B cell (primary cell): ENCODE results near the gene UCK1. TPM values are rescaled to one million over a fixed set of nuclear protein-coding genes. Genes with fewer than 3 reads are reported as not detected.

ENCODE experiments used
- ATAC-seq: fragments of 200-7000 bp; cut with Tn5 transposase; one replicate; pipeline ENCODE4 v1.10.0; 2021; ENCODE audit warnings: low read depth, mild to moderate bottlenecking, moderate number of reproducible peaks, moderate library complexity
- CTCF ChIA-PET: fragments of 350-600 bp; sonication (Branson Sonifier 250); formaldehyde crosslinking; loops from one replicate; lab custom pipeline; 2021; ENCODE audit warnings: antibody characterized with exemption, inconsistent platforms; lab: Charles Lee
- POLR2A ChIA-PET: fragments of 350-600 bp; sonication (Branson Sonifier 250); formaldehyde crosslinking; loops from one replicate; lab custom pipeline; 2021; ENCODE audit warnings: antibody characterized with exemption; lab: Charles Lee
- DNase-seq: peaks from one replicate; pipeline ENCODE4 v3.0.0; 2013
- H2AFZ ChIP-seq: 2 replicates; pipeline ENCODE4 v1.6.1; 2012; ENCODE audit warnings: mild to moderate bottlenecking, low read depth, low read length; ENCODE audit not compliant: insufficient read depth, poor library complexity, severe bottlenecking
- H3K27ac ChIP-seq, 2 donors: 1 replicate in 1 of 2; 2 replicates in 1 of 2; pipeline ENCODE4 v1.5.1; 2012 to 2013; ENCODE audit warnings: low read length in 2 of 2, mild to moderate bottlenecking in 2 of 2, moderate library complexity in 1 of 2
- H3K27me3 ChIP-seq, 4 experiments: fragments of 200-600 bp in 1 of 4; sonication (generic) in 1 of 4; replicated peaks in 1 of 4; 1 replicate in 2 of 4; 2 replicates in 2 of 4; pipeline versions ENCODE4 v1.6.1 to v1.7.0; 2013 to 2016; ENCODE audit warnings: low read length in 3 of 4, mild to moderate bottlenecking in 2 of 4, mixed read lengths in 1 of 4, moderate library complexity in 1 of 4; ENCODE audit not compliant: insufficient read depth in 4 of 4, control insufficient read depth in 3 of 4; ENCODE audit errors: control extremely low read depth in 1 of 4
- H3K36me3 ChIP-seq, 2 experiments: replicated peaks in 1 of 2; 1 replicate in 1 of 2; 2 replicates in 1 of 2; pipeline versions ENCODE4 v1.6.1 to v1.7.1; 2013; ENCODE audit warnings: low read length in 1 of 2; ENCODE audit not compliant: insufficient read depth in 2 of 2, control insufficient read depth in 1 of 2; ENCODE audit errors: control extremely low read depth in 1 of 2, extremely low read depth in 1 of 2
- H3K4me1 ChIP-seq, 2 donors: fragments of 200-600 bp in 1 of 2; sonication (generic) in 1 of 2; 1 replicate in 1 of 2; 2 replicates in 1 of 2; pipeline versions ENCODE4 v1.5.1 to v1.6.1; 2013 to 2017; ENCODE audit warnings: low read length in 2 of 2; ENCODE audit not compliant: control insufficient read depth in 2 of 2, insufficient read depth in 2 of 2
- H3K4me2 ChIP-seq: replicated peaks from 2 replicates; pipeline ENCODE3; 2012; ENCODE audit warnings: mild to moderate bottlenecking, low read depth, low read length; ENCODE audit not compliant: poor library complexity, severe bottlenecking
- H3K4me3 ChIP-seq, 5 experiments: fragments of 200-600 bp in 1 of 5; sonication (generic) in 1 of 5; 1 replicate in 3 of 5; 2 replicates in 2 of 5; pipeline versions ENCODE4 v1.5.1 to v1.7.0; 2011 to 2016; ENCODE audit warnings: low read length in 4 of 5, mild to moderate bottlenecking in 4 of 5, low read depth in 2 of 5, control low read depth in 1 of 5, moderate library complexity in 1 of 5; ENCODE audit not compliant: insufficient read depth in 1 of 5; ENCODE audit errors: control extremely low read depth in 1 of 5, extremely low read depth in 1 of 5
- H3K79me2 ChIP-seq: fragments of 200-600 bp; sonication (generic); one replicate; pipeline ENCODE4 v1.6.0; 2016; ENCODE audit warnings: low read length; ENCODE audit not compliant: control insufficient read depth, insufficient read depth
- H3K9ac ChIP-seq: fragments of 200-600 bp; sonication (generic); 2 replicates; pipeline ENCODE4 v1.6.1; 2017; ENCODE audit warnings: mild to moderate bottlenecking, low read length, moderate library complexity
- H3K9me3 ChIP-seq, 3 donors: one replicate each; pipeline versions ENCODE4 v1.6.1 to v1.7.1; 2013; ENCODE audit warnings: low read length in 2 of 3; ENCODE audit not compliant: control insufficient read depth in 2 of 3, insufficient read depth in 1 of 3; ENCODE audit errors: control extremely low read depth in 1 of 3
- H4K20me1 ChIP-seq: 2 replicates; pipeline ENCODE4 v1.6.0; 2012; ENCODE audit warnings: mild to moderate bottlenecking, low read length; ENCODE audit not compliant: insufficient read depth, control insufficient read depth, poor library complexity, severe bottlenecking
- H3K27ac Mint-ChIP-seq: one replicate; pipeline ENCODE4 v1.8.0; 2021; ENCODE audit warnings: mixed read lengths
- H3K27me3 Mint-ChIP-seq: one replicate; pipeline ENCODE4 v1.8.0; 2021; ENCODE audit warnings: mixed read lengths
- H3K4me1 Mint-ChIP-seq: one replicate; pipeline ENCODE4 v1.8.0; 2021; ENCODE audit warnings: mixed read lengths
- H3K4me3 Mint-ChIP-seq: one replicate; pipeline ENCODE4 v1.8.0; 2021; ENCODE audit warnings: mixed read lengths
- H3K9me3 Mint-ChIP-seq: one replicate; pipeline ENCODE4 v1.8.0; 2022; ENCODE audit warnings: mixed read lengths; ENCODE audit not compliant: insufficient read depth
- CTCF ChIP-seq: fragments of 200-600 bp; IDR thresholded peaks from one replicate; pipeline ENCODE4 v1.8.0; 2022; ENCODE audit warnings: antibody characterized with exemption, mild to moderate bottlenecking
- EZH2 ChIP-seq: IDR thresholded peaks from 2 replicates; pipeline ENCODE4 v1.6.1; 2012; ENCODE audit warnings: borderline replicate concordance, low read depth, mild to moderate bottlenecking, moderate library complexity, low read length; ENCODE audit not compliant: insufficient read depth, poor library complexity, severe bottlenecking
- WGBS: methylation state at CpG from one replicate; pipeline ENCODE4 v1.1.5; 2013; ENCODE audit warnings: missing lambda C conversion rate; ENCODE audit not compliant: insufficient coverage; 5-methylcytosine and 5-hydroxymethylcytosine counted together
- intact Hi-C: fragments of 100-400 bp; cut with micrococcal nuclease; formaldehyde crosslinking; loops from one replicate; pipeline ENCODE4 v1.10.0; 2022
- polyA plus RNA-seq: library from polyadenylated mRNA; depleted of rRNA; stranded (reverse); fragments of >200 nt; gene quantifications from 2 replicates; pipeline ENCODE4 v1.2.3, GENCODE V29; 2012
- total RNA-seq, 2 donors: library from RNA; stranded (reverse); fragments of 120-200 nt in 1 of 2; gene quantifications; 1 replicate in 1 of 2; 2 replicates in 1 of 2; pipeline versions ENCODE4 v1.2.3 to v1.2.4, GENCODE V29; 2013 to 2022

Gene UCK1
- total and polyA plus RNA-seq, 2 donors (not counting 1 experiment from before 2014, with no cell fraction given): 25.3 to 39.3 TPM

- Histone ChIP-seq H3K27me3 (no peaks in the 10 kb centered on the region), H4K20me1 (peaks cover 5% of the 10 kb centered on the region), H2AFZ (no peak overlapping the region), H3K27ac (peak overlapping the region; percentile 67 to 83), H3K9me3 (no peaks in the 10 kb centered on the region), H3K4me3 (no peak overlapping the region), H3K79me2 (peaks cover 8% of the 10 kb centered on the region), H3K4me1 (peaks cover 19 to 27% of the 10 kb centered on the region in 2 donors), H3K4me2 (peak overlapping the region; percentile 70), H3K9ac (no peak overlapping the region), H3K36me3 (peaks cover 5 to 81% of the 10 kb centered on the region in 2 experiments)
- 66% methylated on average over 12 of the region's 13 CpGs for WGBS
- TF ChIP-seq CTCF: no peak
- no peak for TF ChIP-seq EZH2
- no peak for ATAC-seq
- intact Hi-C loops: no loop called here
- no peaks in the 10 kb centered on the region for H3K27me3 Mint-ChIP-seq
- H3K4me3 Mint-ChIP-seq: peak overlapping the region; percentile 23
- DNase-seq: no peak
- peak overlapping the region; percentile 94 for H3K27ac Mint-ChIP-seq
- ChIA-PET POLR2A (interaction anchor here (0.5 kb wide), 1 partner anchor 1776 kb away, joined by 6 read pairs; no protein-coding TSS in a partner anchor), CTCF (interaction anchor here (0.7 to 3.0 kb wide), 6 partner anchors 13 to 228 kb away, joined by 3 to 19 read pairs (median 4); partner anchors contain the start of gene RAPGEF1)
- H3K9me3 Mint-ChIP-seq: no peaks in the 10 kb centered on the region
- H3K4me1 Mint-ChIP-seq: peaks cover 24% of the 10 kb centered on the region
Measured at GRCh38 chr9:131578021-131578420, 47.0 kb upstream of the UCK1 start.
